ENCODE measurements around the gene NEU2.
"Not testable (repeated sequence)": the region's sequence is repeated elsewhere in the genome, so short reads cannot be mapped to it uniquely, and the experiment has no call there.

The NEU2 gene

GRCh38 chr2:233035426-233036161, 3.1 kb downstream of the NEU2 start:
- DNase-seq, result no peak

GRCh38 chr2:233036162-233036838, 3.8 kb downstream of the NEU2 start:
- DNase-seq, result no peak

- no peak for DNase-seq
Measured at GRCh38 chr2:233037078-233037477, 4.6 kb downstream of the NEU2 start.

GRCh38 chr2:233039212-233039845, 6.9 kb downstream of the NEU2 start:
- no peak for DNase-seq

- no peak for DNase-seq
Measured at GRCh38 chr2:233039846-233040530, 7.5 kb downstream of the NEU2 start.

- DNase-seq, result no peak
Measured at GRCh38 chr2:233040571-233040970, 8.1 kb downstream of the NEU2 start.

- DNase-seq, result no peak
Measured at GRCh38 chr2:233041722-233042323, 9.4 kb downstream of the NEU2 start.

GRCh38 chr2:233042549-233042948, 10.1 kb downstream of the NEU2 start:
- no peak for DNase-seq

GRCh38 chr2:233044974-233045605, 12.6 kb downstream of the NEU2 start:
- no peak for DNase-seq

- DNase-seq, result no peak
Measured at GRCh38 chr2:233047206-233047605, 14.7 kb downstream of the NEU2 start.

GRCh38 chr2:233047667-233048066, 15.2 kb downstream of the NEU2 start:
- DNase-seq, result no peak

- no peak for DNase-seq
Measured at GRCh38 chr2:233048569-233049193, 16.2 kb downstream of the NEU2 start.

GRCh38 chr2:233049194-233049761, 16.8 kb downstream of the NEU2 start:
- no peak for DNase-seq

GRCh38 chr2:233051241-233052149, 19.0 kb downstream of the NEU2 start:
- DNase-seq, result peak; percentile 24

GRCh38 chr2:233052517-233052916, 20.0 kb downstream of the NEU2 start:
- not testable (repeated sequence) for DNase-seq

GRCh38 chr2:233053928-233054784, 21.7 kb downstream of the NEU2 start:
- DNase-seq, result peak; percentile 28

- no peak for DNase-seq
Measured at GRCh38 chr2:233055362-233055761, 22.9 kb downstream of the NEU2 start.

- DNase-seq, result no peak
Measured at GRCh38 chr2:233056961-233057605, 24.6 kb downstream of the NEU2 start.
